ENCODE data around the gene NFKBIE. TPM values are rescaled to one million over a fixed set of nuclear protein-coding genes. Genes with fewer than 3 reads are reported as not detected.
"Not testable (repeated sequence)": the region's sequence is repeated elsewhere in the genome, so short reads cannot be mapped to it uniquely, and the experiment has no call there.

NFKBIE gene
- total RNA-seq, 2 experiments from 2014 or later: 14.7 to 15.3 TPM

DNA sequence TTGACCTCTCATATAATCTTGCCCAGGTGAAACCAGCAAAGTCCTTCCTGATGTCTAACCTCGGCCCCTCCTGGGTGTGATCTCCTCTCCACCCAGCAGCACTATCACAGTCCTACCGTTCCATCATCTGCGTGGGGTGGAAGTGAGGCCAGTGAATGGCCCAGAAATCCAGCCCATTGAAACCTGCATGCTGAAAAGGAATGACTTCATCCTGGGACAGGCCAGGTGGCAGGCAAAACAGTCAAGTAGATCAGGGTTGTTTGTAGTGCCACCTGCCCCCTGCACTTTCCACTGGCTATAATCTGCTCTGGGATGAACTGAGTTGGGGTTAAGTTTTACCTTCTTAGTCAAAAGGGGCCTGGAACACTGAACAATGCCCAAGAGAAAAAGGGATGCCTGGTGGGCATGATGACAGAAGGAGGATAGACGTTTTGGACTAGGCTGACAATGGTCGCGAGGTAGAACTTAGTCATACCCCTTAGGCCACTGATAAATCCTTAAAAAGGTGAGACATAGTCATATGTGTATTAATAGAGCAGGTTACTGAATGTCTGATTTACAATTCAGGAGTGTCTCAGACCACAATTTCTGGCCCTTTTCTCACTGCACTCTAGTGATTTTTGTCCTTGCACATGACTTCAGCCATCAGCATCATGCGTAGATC lies 26.5 kb downstream of the NFKBIE start:
- CTCF ChIA-PET: interaction anchor here (0.6 to 2.1 kb wide), 3 partner anchors 9 to 13 kb away, joined by 3 to 19 read pairs (median 5); partner anchors contain the start of gene HSP90AB1
- H3K27ac Mint-ChIP-seq: peak overlapping the region; percentile 95

DNA sequence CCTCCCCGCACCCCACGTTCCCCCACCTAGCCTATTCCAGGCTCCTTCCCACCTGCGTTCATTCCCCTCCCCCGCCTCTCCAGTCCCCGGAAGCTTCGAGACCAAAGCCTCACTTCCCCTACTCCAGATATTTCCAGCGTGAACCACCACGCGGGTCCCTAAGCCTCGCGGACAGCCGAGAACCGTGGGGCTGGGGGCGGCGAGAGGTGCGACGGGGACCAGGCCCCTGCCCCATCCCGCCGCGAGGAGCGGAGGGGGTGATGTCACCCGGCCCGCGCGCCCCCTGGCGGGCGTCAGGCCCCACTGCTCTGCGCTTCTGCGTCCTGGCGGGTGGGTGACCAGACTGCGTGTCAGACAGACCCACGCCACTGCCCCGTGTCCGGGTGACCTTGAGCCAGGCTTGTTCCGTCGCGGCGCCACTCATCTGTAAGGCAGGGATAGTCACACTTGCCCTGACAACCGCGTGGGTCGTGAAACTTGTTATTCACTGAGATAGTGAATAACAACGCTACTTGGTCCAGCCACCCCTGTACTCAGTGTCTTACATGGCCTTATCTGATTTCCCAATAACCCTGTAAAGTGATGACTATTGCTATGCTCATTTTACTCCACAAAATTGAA lies 27.4 kb downstream of the NFKBIE start:
- Mint-ChIP-seq H3K9me3 (no peaks in the 10 kb centered on the region), H3K4me3 (peak overlapping the region; percentile 75), H3K27me3 (no peaks in the 10 kb centered on the region), H3K27ac (peak overlapping the region; percentile 95), H3K36me3 (ENCODE audit: low read depth) (peaks cover 4% of the 10 kb centered on the region), H3K4me1 (peaks cover 28% of the 10 kb centered on the region)
- CTCF ChIA-PET: interaction anchor here (0.6 to 2.1 kb wide), 12 partner anchors 10 to 104 kb away, joined by 3 to 19 read pairs (median 4); partner anchors contain the start of genes AARS2, HSP90AB1, SLC29A1 and TMEM151B
- POLR2A ChIA-PET: interaction anchor here (1.3 kb wide), 1 partner anchor 9 kb away, joined by 3 read pairs; the partner anchor contains the start of gene HSP90AB1
- peak; percentile 77 for DNase-seq

More for the DNA sequence above, 26.5 kb downstream of the NFKBIE start:
- Mint-ChIP-seq H3K4me3 (peak overlapping the region; percentile 75), H3K4me1 (peaks cover 19% of the 10 kb centered on the region), H3K9me3 (no peaks in the 10 kb centered on the region), H3K36me3 (ENCODE audit: low read depth) (peaks cover 2% of the 10 kb centered on the region), H3K27me3 (no peaks in the 10 kb centered on the region)
- DNase-seq: no peak
- POLR2A ChIA-PET: no interaction called here

DNA sequence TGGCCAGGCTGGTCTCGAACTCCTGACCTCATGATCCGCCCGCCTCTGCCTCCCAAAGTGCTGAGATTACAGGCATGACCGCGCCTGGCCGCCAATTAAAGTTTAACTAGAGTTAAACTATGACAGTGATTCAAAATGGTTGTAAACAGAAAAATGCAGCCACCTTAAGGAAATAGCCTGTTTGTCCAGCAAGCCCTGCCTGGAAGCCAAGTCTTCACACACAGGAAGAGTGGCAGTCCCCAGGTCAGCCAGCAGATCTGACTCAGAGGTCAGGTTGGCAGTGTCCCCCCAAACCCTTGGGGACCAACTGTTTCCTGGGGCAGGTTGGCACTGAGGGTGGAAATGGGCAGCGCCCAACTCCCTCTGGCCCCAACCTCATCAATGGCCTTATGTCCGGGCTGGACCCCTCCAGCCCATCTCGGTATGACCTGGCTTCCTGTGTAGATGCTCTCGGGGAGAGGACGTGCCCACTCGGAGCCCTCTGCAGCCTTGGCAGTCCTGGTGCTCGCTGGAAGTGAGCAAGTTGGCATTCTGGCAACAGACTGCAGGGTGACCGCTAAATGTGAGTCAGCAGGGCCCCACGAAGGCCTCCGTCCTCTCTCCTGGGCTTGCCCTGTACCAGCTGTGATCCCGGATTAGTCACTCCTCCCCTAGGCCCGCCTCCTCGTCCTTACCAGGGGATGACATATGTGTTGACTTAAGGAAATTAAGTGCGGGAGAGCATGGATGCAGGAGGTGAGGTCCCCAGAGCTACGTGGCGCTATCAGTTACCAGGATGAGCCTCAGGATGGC lies 28.1 kb downstream of the NFKBIE start:
- peak; percentile 62 for DNase-seq
- ChIA-PET POLR2A (interaction anchor here (1.3 kb wide), 1 partner anchor 9 kb away, joined by 3 read pairs; the partner anchor contains the start of gene HSP90AB1), CTCF (interaction anchor here (0.6 to 2.1 kb wide), 14 partner anchors 8 to 103 kb away, joined by 3 to 19 read pairs (median 4); partner anchors contain the start of genes AARS2, HSP90AB1, SLC29A1 and TMEM151B)
- Mint-ChIP-seq H3K9me3 (no peaks in the 10 kb centered on the region), H3K4me3 (peak overlapping the region; percentile 75), H3K27me3 (no peaks in the 10 kb centered on the region), H3K4me1 (peaks cover 30% of the 10 kb centered on the region), H3K27ac (peak overlapping the region; percentile 95), H3K36me3 (ENCODE audit: low read depth) (peaks cover 6% of the 10 kb centered on the region)

DNA sequence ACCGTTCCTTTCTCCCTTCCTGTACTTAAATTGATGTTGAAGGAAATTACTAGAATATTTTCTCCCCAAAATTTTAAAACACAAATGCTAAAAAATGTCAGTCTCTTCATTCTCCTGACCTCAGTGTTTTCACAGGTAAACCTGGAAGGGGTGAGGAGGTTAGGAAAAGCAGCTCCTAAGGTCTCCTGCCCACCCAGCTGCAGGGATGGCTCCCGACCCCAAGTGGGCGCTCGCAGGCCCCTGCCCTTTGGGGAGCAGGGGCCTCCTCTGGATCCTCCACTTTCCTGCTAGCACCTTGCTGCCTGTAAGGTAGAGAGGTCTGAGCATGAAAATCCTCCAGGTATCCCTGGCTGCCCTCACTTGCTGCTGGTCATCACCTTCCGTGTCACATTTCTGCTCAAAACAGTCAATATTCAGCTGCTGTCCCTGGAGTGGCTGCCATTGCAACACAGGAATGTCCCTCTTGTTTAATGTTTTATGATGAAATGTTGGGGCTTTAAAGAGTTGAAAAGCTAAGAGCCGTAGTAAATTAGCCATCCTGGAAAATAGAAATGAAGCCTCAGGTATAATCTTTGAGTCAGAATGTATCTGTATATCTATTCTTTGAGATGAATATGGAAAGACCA lies 29.3 kb downstream of the NFKBIE start:
- Mint-ChIP-seq H3K4me3 (no peak overlapping the region), H3K9me3 (no peaks in the 10 kb centered on the region), H3K4me1 (peaks cover 30% of the 10 kb centered on the region), H3K27ac (no peak overlapping the region), H3K27me3 (no peaks in the 10 kb centered on the region), H3K36me3 (ENCODE audit: low read depth) (peaks cover 9% of the 10 kb centered on the region)
- DNase-seq: no peak
- CTCF ChIA-PET: interaction anchor here (0.6 to 3.6 kb wide), 8 partner anchors 9 to 69 kb away, joined by 3 to 14 read pairs (median 3); partner anchors contain the start of gene SLC29A1
- POLR2A ChIA-PET: interaction anchor here (0.6 kb wide), 1 partner anchor 30 kb away, joined by 5 read pairs; no protein-coding TSS in a partner anchor

DNA sequence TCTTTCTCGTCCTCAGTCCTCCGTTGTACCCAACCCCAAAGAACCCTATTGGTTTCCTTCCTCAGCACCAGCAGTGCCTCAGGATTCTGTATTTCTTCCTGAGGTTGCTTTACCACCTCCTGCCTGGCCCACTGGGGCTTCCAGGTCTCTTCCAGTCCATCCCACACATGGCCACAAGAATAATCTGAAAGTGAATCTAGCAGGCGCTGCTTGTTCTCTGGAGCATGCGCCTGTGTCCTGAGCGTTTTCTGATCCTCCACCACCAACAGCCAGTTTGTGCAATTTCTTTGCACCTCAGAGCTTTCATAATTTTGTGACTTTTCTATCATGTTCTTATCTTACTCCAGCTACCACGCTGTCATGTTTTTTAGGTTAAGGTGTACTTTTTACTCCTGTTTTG lies 30.1 kb downstream of the NFKBIE start:
- Mint-ChIP-seq H3K27ac (no peak overlapping the region), H3K4me3 (no peak overlapping the region), H3K36me3 (ENCODE audit: low read depth) (peaks cover 14% of the 10 kb centered on the region), H3K9me3 (no peaks in the 10 kb centered on the region), H3K27me3 (no peaks in the 10 kb centered on the region), H3K4me1 (peaks cover 30% of the 10 kb centered on the region)
- POLR2A ChIA-PET: no interaction called here
- no peak for DNase-seq
- CTCF ChIA-PET: interaction anchor here (0.6 to 3.6 kb wide), 8 partner anchors 9 to 172 kb away, joined by 3 to 14 read pairs (median 4); partner anchors contain the start of genes SLC29A1 and SLC35B2

DNA sequence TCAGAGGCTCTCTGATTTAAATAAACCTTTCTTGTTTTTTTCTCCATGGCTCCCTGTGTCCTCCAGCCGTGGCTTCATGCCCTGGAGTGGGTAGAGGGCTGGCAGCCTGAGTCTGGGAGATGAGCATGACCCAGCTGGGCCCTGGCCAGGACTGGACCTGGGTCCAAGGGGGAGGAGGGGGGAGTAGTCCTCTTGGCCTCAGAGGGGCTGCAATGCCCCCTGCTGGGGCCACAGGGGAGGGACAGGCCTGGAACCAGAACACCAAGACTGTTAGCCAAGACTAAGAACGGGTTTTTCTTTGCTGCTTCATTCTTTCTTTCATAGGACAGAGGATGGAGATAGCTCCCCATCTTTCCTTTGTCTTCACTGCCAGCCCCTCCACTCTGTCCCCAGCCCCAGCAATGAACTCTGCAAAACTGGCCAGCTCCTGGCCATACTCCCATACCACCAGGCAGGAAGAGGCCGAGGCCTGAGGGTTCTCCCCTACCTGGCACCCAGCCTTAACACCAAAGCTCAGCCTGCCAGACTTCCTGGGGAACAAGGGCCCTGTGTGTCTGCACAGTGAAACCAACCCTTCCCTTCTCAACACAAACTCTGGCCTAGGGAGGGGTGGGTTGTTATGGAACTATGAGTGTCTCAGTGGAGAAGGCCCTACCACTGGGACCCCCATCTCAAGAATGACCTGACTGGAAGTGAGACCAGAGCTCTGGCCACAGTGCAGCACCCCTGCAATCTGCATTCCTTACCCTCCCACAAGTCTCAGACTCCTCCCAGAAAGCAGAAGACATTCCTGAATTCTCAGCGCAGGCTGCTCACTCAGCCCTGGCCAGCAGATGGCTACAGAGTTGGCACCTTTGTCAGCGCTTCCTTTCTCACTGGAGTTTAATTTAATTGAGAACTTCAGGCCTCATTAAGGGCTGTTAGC lies 31.0 kb downstream of the NFKBIE start:
- H3K27ac Mint-ChIP-seq: peak overlapping the region; percentile 37

DNA sequence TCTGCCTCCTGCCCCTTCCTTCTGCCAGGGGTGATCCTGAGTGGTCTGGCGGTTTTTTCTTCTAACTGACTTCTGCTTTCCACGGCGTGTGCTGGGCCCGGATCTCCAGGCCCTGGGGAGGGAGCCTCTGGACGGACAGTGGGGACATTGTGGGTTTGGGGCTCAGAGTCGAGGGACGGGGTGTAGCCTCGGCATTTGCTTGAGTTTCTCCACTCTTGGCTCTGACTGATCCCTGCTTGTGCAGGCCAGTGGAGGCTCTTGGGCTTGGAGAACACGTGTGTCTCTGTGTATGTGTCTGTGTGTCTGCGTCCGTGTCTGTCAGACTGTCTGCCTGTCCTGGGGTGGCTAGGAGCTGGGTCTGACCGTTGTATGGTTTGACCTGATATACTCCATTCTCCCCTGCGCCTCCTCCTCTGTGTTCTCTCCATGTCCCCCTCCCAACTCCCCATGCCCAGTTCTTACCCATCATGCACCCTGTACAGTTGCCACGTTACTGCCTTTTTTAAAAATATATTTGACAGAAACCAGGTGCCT lies 31.7 kb downstream of the NFKBIE start:
- Mint-ChIP-seq H3K27me3 (no peaks in the 10 kb centered on the region), H3K27ac (peak overlapping the region; percentile 76)

More for the DNA sequence above, 31.0 kb downstream of the NFKBIE start:
- CTCF ChIA-PET: interaction anchor here (0.5 to 3.6 kb wide), 9 partner anchors 8 to 173 kb away, joined by 3 to 14 read pairs (median 3); partner anchors contain the start of genes SLC29A1 and SLC35B2
- Mint-ChIP-seq H3K9me3 (no peaks in the 10 kb centered on the region), H3K27me3 (no peaks in the 10 kb centered on the region), H3K36me3 (ENCODE audit: low read depth) (peaks cover 14% of the 10 kb centered on the region), H3K4me1 (peaks cover 30% of the 10 kb centered on the region), H3K4me3 (no peak overlapping the region)
- no peak for DNase-seq
- POLR2A ChIA-PET: no interaction called here

DNA sequence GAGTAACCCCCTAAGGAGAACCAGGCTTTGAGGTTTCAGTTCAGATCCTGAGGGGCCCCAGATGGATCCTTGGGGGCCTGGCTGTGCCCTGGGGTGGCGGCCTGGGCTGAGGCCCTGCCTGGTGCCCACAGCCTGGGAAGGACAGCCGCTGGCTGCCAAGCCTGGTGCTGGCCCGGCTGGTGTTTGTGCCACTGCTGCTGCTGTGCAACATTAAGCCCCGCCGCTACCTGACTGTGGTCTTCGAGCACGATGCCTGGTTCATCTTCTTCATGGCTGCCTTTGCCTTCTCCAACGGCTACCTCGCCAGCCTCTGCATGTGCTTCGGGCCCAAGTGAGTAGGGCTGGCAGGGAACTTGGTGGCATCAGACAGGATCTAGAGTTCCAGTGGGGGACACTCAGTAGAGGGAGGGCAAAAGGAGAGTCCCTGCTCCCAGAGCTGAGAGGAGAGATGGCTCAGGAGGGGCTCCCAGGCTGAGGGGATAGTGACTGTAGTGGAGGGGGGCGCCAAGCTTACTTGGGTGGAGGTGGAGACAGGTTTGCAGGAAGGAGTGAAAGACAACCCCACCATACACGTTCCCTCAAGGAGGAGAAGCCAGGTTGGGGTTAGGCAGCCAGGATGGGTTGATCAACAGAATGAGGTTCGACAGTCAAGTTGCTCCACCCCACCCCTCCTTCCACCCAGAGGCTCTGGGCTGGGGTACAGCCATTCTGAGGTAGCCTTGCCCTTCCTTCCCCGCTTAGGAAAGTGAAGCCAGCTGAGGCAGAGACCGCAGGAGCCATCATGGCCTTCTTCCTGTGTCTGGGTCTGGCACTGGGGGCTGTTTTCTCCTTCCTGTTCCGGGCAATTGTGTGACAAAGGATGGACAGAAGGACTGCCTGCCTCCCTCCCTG lies 32.4 kb downstream of the NFKBIE start:
- CTCF ChIA-PET: interaction anchor here (1.5 to 3.6 kb wide), 3 partner anchors 9 to 77 kb away, joined by 3 to 14 read pairs (median 10); partner anchors contain the start of gene SLC29A1
- Mint-ChIP-seq H3K4me3 (no peak overlapping the region), H3K27ac (peak overlapping the region; percentile 76), H3K4me1 (peaks cover 24% of the 10 kb centered on the region), H3K9me3 (no peaks in the 10 kb centered on the region), H3K27me3 (no peaks in the 10 kb centered on the region), H3K36me3 (ENCODE audit: low read depth) (peaks cover 14% of the 10 kb centered on the region)
- no peak for DNase-seq
- POLR2A ChIA-PET: interaction anchor here (0.6 kb wide), 1 partner anchor 14 kb away, joined by 3 read pairs; the partner anchor contains the start of gene HSP90AB1

More for the DNA sequence above, 31.7 kb downstream of the NFKBIE start:
- H3K36me3 Mint-ChIP-seq (ENCODE audit: low read depth): peaks cover 14% of the 10 kb centered on the region
- peaks cover 30% of the 10 kb centered on the region for H3K4me1 Mint-ChIP-seq
- ChIA-PET CTCF (interaction anchor here (0.5 to 3.6 kb wide), 6 partner anchors 9 to 76 kb away, joined by 3 to 14 read pairs (median 7); partner anchors contain the start of gene SLC29A1), POLR2A (no interaction called here)
- no peak overlapping the region for H3K4me3 Mint-ChIP-seq
- no peak for DNase-seq
- no peaks in the 10 kb centered on the region for H3K9me3 Mint-ChIP-seq

DNA sequence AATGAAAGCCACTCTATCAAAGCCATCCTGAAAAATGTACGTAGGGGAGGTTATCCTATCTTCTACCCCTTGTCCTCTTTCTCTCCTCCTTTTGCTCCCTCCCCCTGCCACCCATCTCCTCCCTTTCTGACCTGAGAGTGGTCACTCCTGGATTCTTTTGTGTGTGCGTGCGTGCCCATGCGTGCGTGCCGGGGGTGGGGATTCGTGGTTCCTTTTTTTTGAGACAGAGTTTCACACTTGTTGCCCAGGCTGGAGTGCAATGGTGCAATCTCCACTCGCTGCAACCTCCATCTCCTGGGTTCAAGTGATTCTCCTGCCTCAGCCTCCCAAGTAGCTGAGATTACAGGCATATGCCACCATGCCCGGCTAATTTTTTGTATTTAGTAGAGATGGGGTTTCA lies 33.9 kb downstream of the NFKBIE start:
- CTCF ChIA-PET: interaction anchor here (1.1 kb wide), 1 partner anchor 37 kb away, joined by 3 read pairs; no protein-coding TSS in a partner anchor
- H3K27me3 Mint-ChIP-seq, DNase-seq, POLR2A ChIA-PET, H3K4me3 Mint-ChIP-seq, H3K9me3 Mint-ChIP-seq: not testable (repeated sequence)
- peaks cover 14% of the 10 kb centered on the region for H3K36me3 Mint-ChIP-seq (ENCODE audit: low read depth)
- peaks cover 13% of the 10 kb centered on the region for H3K4me1 Mint-ChIP-seq
- H3K27ac Mint-ChIP-seq: peak overlapping the region; percentile 50

DNA sequence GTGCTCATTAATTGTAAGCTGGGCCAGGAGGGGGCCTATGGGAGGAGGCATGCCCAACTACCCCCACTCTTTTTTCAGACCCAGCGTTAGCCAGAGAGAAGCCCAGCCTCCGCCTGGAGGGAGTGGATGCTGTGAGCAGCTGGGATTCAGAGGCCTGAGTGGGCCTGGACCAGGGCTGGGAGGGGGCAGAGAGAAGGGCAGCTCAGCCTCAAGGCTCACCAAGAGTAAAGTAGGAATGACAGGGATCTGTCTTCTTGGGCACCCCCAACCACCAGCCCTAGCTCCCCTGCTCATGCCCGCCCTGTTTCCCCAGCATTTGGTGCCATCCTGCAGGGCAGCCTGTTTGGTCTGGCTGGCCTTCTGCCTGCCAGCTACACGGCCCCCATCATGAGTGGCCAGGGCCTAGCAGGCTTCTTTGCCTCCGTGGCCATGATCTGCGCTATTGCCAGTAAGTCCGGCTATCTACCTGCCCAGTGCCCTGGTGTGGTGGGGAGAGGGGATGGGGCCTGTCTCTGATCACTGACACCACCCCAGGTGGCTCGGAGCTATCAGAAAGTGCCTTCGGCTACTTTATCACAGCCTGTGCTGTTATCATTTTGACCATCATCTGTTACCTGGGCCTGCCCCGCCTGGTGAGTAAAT lies 35.2 kb downstream of the NFKBIE start:
- Mint-ChIP-seq H3K4me1 (peaks cover 16% of the 10 kb centered on the region), H3K9me3 (no peaks in the 10 kb centered on the region), H3K36me3 (ENCODE audit: low read depth) (peaks cover 11% of the 10 kb centered on the region), H3K27me3 (no peaks in the 10 kb centered on the region), H3K4me3 (no peak overlapping the region), H3K27ac (no peak overlapping the region)
- CTCF ChIA-PET: interaction anchor here (0.7 to 1.7 kb wide), 4 partner anchors 9 to 37 kb away, joined by 3 to 8 read pairs (median 4); no protein-coding TSS in a partner anchor
- POLR2A ChIA-PET: no interaction called here
- DNase-seq: no peak
